ENCODE results near the gene ZC3H7B. TPM values are rescaled to one million over a fixed set of nuclear protein-coding genes. Genes with fewer than 3 reads are reported as not detected.
A peak's percentile ranks its signal among the peaks of the same experiment; 100 is the strongest.

ZC3H7B gene
- polyA plus RNA-seq, 3 donors = 0.31 to 15.7 (median 0.49) TPM

DNA sequence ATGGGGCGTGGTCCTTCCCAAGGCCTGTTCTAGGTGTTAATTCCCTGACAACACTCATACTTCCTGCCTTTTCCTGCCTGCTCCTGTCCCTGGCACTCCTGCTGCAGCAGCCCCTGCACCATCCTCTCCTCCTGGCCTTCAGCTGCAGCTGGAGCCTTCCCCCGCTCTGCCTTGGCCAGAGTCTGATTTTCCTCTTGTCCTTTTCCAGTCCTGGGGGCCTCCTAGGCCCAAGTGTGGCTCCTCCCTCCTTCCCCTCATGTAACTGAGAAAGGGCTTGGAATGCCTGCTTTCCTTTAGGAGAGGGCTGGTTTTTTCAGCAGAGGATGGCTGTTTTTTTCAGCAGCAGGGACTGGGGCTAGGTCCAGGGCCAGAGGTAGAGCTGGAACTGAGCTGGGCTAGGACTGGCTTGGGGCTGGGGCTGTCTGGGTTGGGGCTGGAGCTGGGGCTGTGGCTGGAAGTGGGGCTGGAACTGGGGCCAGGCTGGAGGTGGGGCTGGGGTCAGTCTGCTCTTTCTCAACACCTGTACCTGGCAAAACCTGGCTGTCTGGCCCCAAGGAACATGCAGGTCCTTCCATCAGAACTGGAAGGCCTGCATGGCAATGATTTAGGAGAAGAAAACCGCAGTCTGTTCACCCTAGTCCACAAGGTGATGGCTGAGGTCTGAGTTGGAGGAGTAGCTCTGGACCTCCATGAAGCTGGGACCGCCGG is 23.6 kb downstream of the ZC3H7B start:
- no peaks in the 10 kb centered on the region for H3K27me3 ChIP-seq (ENCODE audit: control insufficient read depth in 2 of 2, insufficient read depth in 2 of 2, low read length in 2 of 2)
- H3K79me2 ChIP-seq (ENCODE audit: insufficient read depth, low read length) = no peaks in the 10 kb centered on the region
- no peaks in the 10 kb centered on the region for H3K4me1 ChIP-seq (ENCODE audit: control insufficient read depth in 1 of 2, insufficient read depth in 2 of 2, low read length in 2 of 2)
- Mint-ChIP-seq H3K36me3 (peaks cover 72 to 89% of the 10 kb centered on the region in 2 donors), H3K27me3 (ENCODE audit: low read depth in 3 of 3) (peaks cover 0 to 2% (median 0%) of the 10 kb centered on the region in 3 donors), H3K9me3 (no peaks in the 10 kb centered on the region), H3K4me1 (no peaks in the 10 kb centered on the region), H3K27ac (peak overlapping the region in 2 of 7 donors; percentile 27 to 76), H3K4me3 (no peak overlapping the region)
- H4K20me1 ChIP-seq (ENCODE audit: insufficient read depth, low read length) = peaks cover 8% of the 10 kb centered on the region
- H2AFZ ChIP-seq (ENCODE audit: insufficient read depth, low read depth, low read length, poor library complexity, severe bottlenecking) = no peak overlapping the region
- H3K4me3 ChIP-seq (replicated peaks in 1 of 3; ENCODE audit: low read depth in 2 of 3, low read length in 3 of 3) = no peak overlapping the region
- 86% methylated on average over 1 of the region's 5 CpGs for WGBS (ENCODE audit: insufficient coverage)
- no peaks in the 10 kb centered on the region for H3K9me3 ChIP-seq (replicated peaks in 1 of 2; ENCODE audit: control insufficient read depth in 1 of 2, insufficient read depth in 1 of 2, low read length in 2 of 2)
- TF ChIP-seq, protein P1, sequence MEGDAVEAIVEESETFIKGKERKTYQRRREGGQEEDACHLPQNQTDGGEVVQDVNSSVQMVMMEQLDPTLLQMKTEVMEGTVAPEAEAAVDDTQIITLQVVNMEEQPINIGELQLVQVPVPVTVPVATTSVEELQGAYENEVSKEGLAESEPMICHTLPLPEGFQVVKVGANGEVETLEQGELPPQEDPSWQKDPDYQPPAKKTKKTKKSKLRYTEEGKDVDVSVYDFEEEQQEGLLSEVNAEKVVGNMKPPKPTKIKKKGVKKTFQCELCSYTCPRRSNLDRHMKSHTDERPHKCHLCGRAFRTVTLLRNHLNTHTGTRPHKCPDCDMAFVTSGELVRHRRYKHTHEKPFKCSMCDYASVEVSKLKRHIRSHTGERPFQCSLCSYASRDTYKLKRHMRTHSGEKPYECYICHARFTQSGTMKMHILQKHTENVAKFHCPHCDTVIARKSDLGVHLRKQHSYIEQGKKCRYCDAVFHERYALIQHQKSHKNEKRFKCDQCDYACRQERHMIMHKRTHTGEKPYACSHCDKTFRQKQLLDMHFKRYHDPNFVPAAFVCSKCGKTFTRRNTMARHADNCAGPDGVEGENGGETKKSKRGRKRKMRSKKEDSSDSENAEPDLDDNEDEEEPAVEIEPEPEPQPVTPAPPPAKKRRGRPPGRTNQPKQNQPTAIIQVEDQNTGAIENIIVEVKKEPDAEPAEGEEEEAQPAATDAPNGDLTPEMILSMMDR (IDR thresholded peaks at IDR 0.05) = no peak
- H3K27ac ChIP-seq (ENCODE audit: low read depth in 1 of 2, low read length in 2 of 2) = no peak overlapping the region
- intact Hi-C loops (cut with micrococcal nuclease) = no loop called here
- no peak overlapping the region for H3K4me2 ChIP-seq (replicated peaks; ENCODE audit: extremely low read depth, low read length, poor library complexity, severe bottlenecking)
- H3K36me3 ChIP-seq (replicated peaks in 1 of 2; ENCODE audit: control insufficient read depth in 1 of 2, insufficient read depth in 2 of 2, low read length in 2 of 2) = peaks cover 63 to 86% of the 10 kb centered on the region in 2 donors
- no peak overlapping the region for H3K9ac ChIP-seq (ENCODE audit: insufficient read depth, low read length, poor library complexity, severe bottlenecking)
- DNase-seq = no peak

DNA sequence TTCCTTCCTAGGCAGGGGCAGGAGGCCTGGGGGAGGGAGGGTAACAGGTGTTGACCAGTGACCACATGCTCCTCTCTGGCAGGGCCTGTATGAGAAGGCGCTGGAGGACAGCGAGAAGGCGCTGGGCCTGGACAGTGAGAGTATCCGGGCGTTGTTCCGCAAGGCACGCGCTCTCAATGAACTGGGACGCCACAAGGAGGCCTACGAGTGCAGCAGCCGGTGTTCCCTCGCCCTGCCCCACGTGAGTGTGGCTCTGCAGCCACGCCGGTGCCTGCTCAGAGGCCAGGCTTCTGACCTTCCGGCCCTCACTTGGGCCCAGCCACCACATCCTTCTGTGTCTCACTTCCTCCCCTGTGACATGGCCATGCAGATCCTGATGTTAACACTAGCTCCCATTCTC is 25.8 kb downstream of the ZC3H7B start:
- Histone ChIP-seq H3K4me1 (ENCODE audit: control insufficient read depth in 1 of 2, insufficient read depth in 2 of 2, low read length in 2 of 2) (no peaks in the 10 kb centered on the region), H3K27me3 (ENCODE audit: control insufficient read depth in 2 of 2, insufficient read depth in 2 of 2, low read length in 2 of 2) (no peaks in the 10 kb centered on the region), H3K36me3 (replicated peaks in 1 of 2; ENCODE audit: control insufficient read depth in 1 of 2, insufficient read depth in 2 of 2, low read length in 2 of 2) (peaks cover 71 to 91% of the 10 kb centered on the region in 2 donors), H3K27ac (ENCODE audit: low read depth in 1 of 2, low read length in 2 of 2) (no peak overlapping the region), H3K9me3 (replicated peaks in 1 of 2; ENCODE audit: control insufficient read depth in 1 of 2, insufficient read depth in 1 of 2, low read length in 2 of 2) (no peaks in the 10 kb centered on the region), H2AFZ (ENCODE audit: insufficient read depth, low read depth, low read length, poor library complexity, severe bottlenecking) (no peak overlapping the region), H3K79me2 (ENCODE audit: insufficient read depth, low read length) (no peaks in the 10 kb centered on the region), H4K20me1 (ENCODE audit: insufficient read depth, low read length) (no peaks in the 10 kb centered on the region), H3K4me2 (replicated peaks; ENCODE audit: extremely low read depth, low read length, poor library complexity, severe bottlenecking) (no peak overlapping the region), H3K9ac (ENCODE audit: insufficient read depth, low read length, poor library complexity, severe bottlenecking) (no peak overlapping the region), H3K4me3 (replicated peaks in 1 of 3; ENCODE audit: low read depth in 2 of 3, low read length in 3 of 3) (no peak overlapping the region)
- intact Hi-C loops (cut with micrococcal nuclease) = no loop called here
- DNase-seq = no peak
- no peak overlapping the region for H3K4me3 Mint-ChIP-seq
- peaks cover 0 to 2% (median 0%) of the 10 kb centered on the region in 3 donors for H3K27me3 Mint-ChIP-seq (ENCODE audit: low read depth in 3 of 3)
- H3K27ac Mint-ChIP-seq = peak overlapping the region in 2 of 7 donors; percentile 33 to 73
- TF ChIP-seq, protein P1 (IDR thresholded peaks at IDR 0.05) = no peak
- WGBS (ENCODE audit: insufficient coverage) = 95% methylated on average over 16 of the region's 16 CpGs
- no peaks in the 10 kb centered on the region for H3K9me3 Mint-ChIP-seq
- H3K36me3 Mint-ChIP-seq = peaks cover 76 to 93% of the 10 kb centered on the region in 2 donors
- no peaks in the 10 kb centered on the region for H3K4me1 Mint-ChIP-seq

Data from CD14-positive monocyte (primary cell).